Rectal smooth muscle tissue (tissue), 1 donor: Measurements from ENCODE around the gene SLC13A3.
"Not testable (repeated sequence)": the region's sequence is repeated elsewhere in the genome, so short reads cannot be mapped to it uniquely, and the experiment has no call there.

Experiments used
- H3K27ac ChIP-seq: one replicate; pipeline ENCODE4 v1.7.0; 2013; ENCODE audit warnings: low read depth, low read length, inconsistent platforms
- H3K27me3 ChIP-seq: one replicate; pipeline ENCODE4 v1.7.0; 2013; ENCODE audit warnings: low read length; ENCODE audit not compliant: control insufficient read depth, insufficient read depth
- H3K36me3 ChIP-seq: one replicate; pipeline ENCODE4 v1.7.0; 2013; ENCODE audit warnings: low read length; ENCODE audit not compliant: control insufficient read depth, insufficient read depth
- H3K4me1 ChIP-seq: one replicate; pipeline ENCODE4 v1.7.0; 2013; ENCODE audit warnings: low read length; ENCODE audit not compliant: control insufficient read depth, insufficient read depth
- H3K4me3 ChIP-seq: one replicate; pipeline ENCODE4 v1.7.0; 2013; ENCODE audit warnings: low read length
- H3K9ac ChIP-seq: one replicate; pipeline ENCODE4 v1.7.0; 2013; ENCODE audit warnings: low read length

SLC13A3 gene

GRCh38 chr20:46676649-46677316 is 25.5 kb upstream of the SLC13A3 start:
- H3K4me1 ChIP-seq, H3K27me3 ChIP-seq, H3K36me3 ChIP-seq, H3K9ac ChIP-seq, H3K27ac ChIP-seq, H3K4me3 ChIP-seq: not testable (repeated sequence)

- Histone ChIP-seq H3K36me3 (no peaks in the 10 kb centered on the region), H3K4me1 (no peaks in the 10 kb centered on the region), H3K4me3 (no peak overlapping the region), H3K9ac (no peak overlapping the region), H3K27me3 (no peaks in the 10 kb centered on the region), H3K27ac (no peak overlapping the region)
These were observed 23.2 kb upstream of the SLC13A3 start for GRCh38 chr20:46674253-46675083.

GRCh38 chr20:46673394-46674252 is 22.4 kb upstream of the SLC13A3 start:
- no peaks in the 10 kb centered on the region for H3K36me3 ChIP-seq
- H3K27me3 ChIP-seq: no peaks in the 10 kb centered on the region
- no peaks in the 10 kb centered on the region for H3K4me1 ChIP-seq
- no peak overlapping the region for H3K9ac ChIP-seq
- H3K27ac ChIP-seq: no peak overlapping the region
- H3K4me3 ChIP-seq: no peak overlapping the region

- no peaks in the 10 kb centered on the region for H3K4me1 ChIP-seq
- H3K9ac ChIP-seq: no peak overlapping the region
- no peak overlapping the region for H3K4me3 ChIP-seq
- no peaks in the 10 kb centered on the region for H3K36me3 ChIP-seq
- no peak overlapping the region for H3K27ac ChIP-seq
- H3K27me3 ChIP-seq: no peaks in the 10 kb centered on the region
These were observed 21.4 kb upstream of the SLC13A3 start for GRCh38 chr20:46672543-46673148.

- Histone ChIP-seq H3K27me3 (no peaks in the 10 kb centered on the region), H3K4me3 (no peak overlapping the region), H3K36me3 (no peaks in the 10 kb centered on the region), H3K27ac (no peak overlapping the region), H3K4me1 (no peaks in the 10 kb centered on the region), H3K9ac (no peak overlapping the region)
These were observed 20.7 kb upstream of the SLC13A3 start for GRCh38 chr20:46671866-46672542.

GRCh38 chr20:46670585-46671584 is 19.6 kb upstream of the SLC13A3 start:
- Histone ChIP-seq H3K27ac (no peak overlapping the region), H3K4me1 (no peaks in the 10 kb centered on the region), H3K9ac (no peak overlapping the region), H3K4me3 (no peak overlapping the region), H3K36me3 (no peaks in the 10 kb centered on the region), H3K27me3 (no peaks in the 10 kb centered on the region)

- no peaks in the 10 kb centered on the region for H3K36me3 ChIP-seq
- no peaks in the 10 kb centered on the region for H3K4me1 ChIP-seq
- H3K27ac ChIP-seq: no peak overlapping the region
- H3K27me3 ChIP-seq: no peaks in the 10 kb centered on the region
- H3K4me3 ChIP-seq: no peak overlapping the region
- no peak overlapping the region for H3K9ac ChIP-seq
These were observed 18.9 kb upstream of the SLC13A3 start for GRCh38 chr20:46670228-46670584.

GRCh38 chr20:46666818-46667515 is 15.7 kb upstream of the SLC13A3 start:
- Histone ChIP-seq H3K9ac (no peak overlapping the region), H3K4me3 (no peak overlapping the region), H3K27ac (no peak overlapping the region), H3K27me3 (no peaks in the 10 kb centered on the region), H3K36me3 (no peaks in the 10 kb centered on the region), H3K4me1 (no peaks in the 10 kb centered on the region)

GRCh38 chr20:46666306-46666705 is 15.0 kb upstream of the SLC13A3 start:
- H3K36me3 ChIP-seq: no peaks in the 10 kb centered on the region
- no peak overlapping the region for H3K4me3 ChIP-seq
- no peaks in the 10 kb centered on the region for H3K27me3 ChIP-seq
- no peaks in the 10 kb centered on the region for H3K4me1 ChIP-seq
- H3K9ac ChIP-seq: no peak overlapping the region
- no peak overlapping the region for H3K27ac ChIP-seq

- no peaks in the 10 kb centered on the region for H3K36me3 ChIP-seq
- H3K27ac ChIP-seq: no peak overlapping the region
- no peak overlapping the region for H3K9ac ChIP-seq
- no peaks in the 10 kb centered on the region for H3K27me3 ChIP-seq
- no peak overlapping the region for H3K4me3 ChIP-seq
- H3K4me1 ChIP-seq: no peaks in the 10 kb centered on the region
These were observed 14.3 kb upstream of the SLC13A3 start for GRCh38 chr20:46665602-46666001.
